HepG2 (cell line): Measurements from ENCODE around the gene TSPYL2. TPM values are rescaled to one million over a fixed set of nuclear protein-coding genes. Genes with fewer than 3 reads are reported as not detected.
A peak's percentile ranks its signal among the peaks of the same experiment; 100 is the strongest.

Source experiments
- ATAC-seq: fragments of 200-7000 bp; cut with Tn5 transposase; 3 replicates; pipeline ENCODE4 v1.9.1; 2020; ENCODE audit warnings: mild to moderate bottlenecking, moderate library complexity
- BruUV-seq: library from RNA; stranded (reverse); fragments of 400-500 nt; replicated peaks from 2 replicates; lab custom pipeline; 2021; lab: Mats Ljungman, UMichigan
- CTCF ChIA-PET: fragments of 300-600 bp; formaldehyde crosslinking; extraction: SDS; loops from one replicate; lab custom pipeline; 2021; ENCODE audit warnings: low total read pairs, inconsistent platforms, low intra/inter-chr PET ratio; lab: Yijun Ruan, JAX
- POLR2A ChIA-PET: fragments of 350-600 bp; sonication (Branson Sonifier 250); formaldehyde crosslinking; loops from one replicate; lab custom pipeline; 2020; ENCODE audit warnings: antibody characterized with exemption, inconsistent platforms; lab: Yijun Ruan, JAX
- DNase-seq: peaks from one replicate; pipeline ENCODE4 v3.0.0-alpha.2; 2015; ENCODE audit warnings: low spot score
- FAIRE-seq: peaks from 3 replicates; lab custom pipeline; 2011; peaks lifted over from hg19 to GRCh38; lab: Jason Lieb, UNC
- H2AFZ ChIP-seq: one replicate; pipeline ENCODE4 v1.6.1; 2011; ENCODE audit warnings: low read length, inconsistent platforms
- H3K27ac ChIP-seq: fragments of 300-600 bp; 3 replicates; pipeline ENCODE4 v1.8.0; 2011; ENCODE audit warnings: mixed run types, mild to moderate bottlenecking, mixed read lengths, low read length, inconsistent platforms; ENCODE audit not compliant: insufficient read depth; ENCODE audit errors: extremely low read length
- H3K27me3 ChIP-seq, 2 experiments: fragments of 200-600 bp in 1 of 2; 2 replicates in 1 of 2; 3 replicates in 1 of 2; pipeline versions ENCODE4 v1.6.0 to v1.8.0; 2011; ENCODE audit warnings: low read length in 2 of 2, mild to moderate bottlenecking in 2 of 2, moderate library complexity in 2 of 2, inconsistent platforms in 1 of 2; ENCODE audit not compliant: insufficient read depth in 2 of 2, control insufficient read depth in 1 of 2
- H3K36me3 ChIP-seq, 2 experiments: fragments of 200-600 bp in 1 of 2; replicated peaks in 1 of 2; 2 replicates in 1 of 2; 3 replicates in 1 of 2; pipeline versions ENCODE4 v1.5.1 to v1.8.0; 2011; ENCODE audit warnings: low read length in 2 of 2, inconsistent platforms in 1 of 2; ENCODE audit not compliant: insufficient read depth in 2 of 2, control insufficient read depth in 1 of 2
- H3K4me1 ChIP-seq: 2 replicates; pipeline ENCODE4 v1.5.1; 2012; ENCODE audit warnings: low read length, inconsistent platforms; ENCODE audit not compliant: insufficient read depth
- H3K4me2 ChIP-seq: 2 replicates; pipeline ENCODE4 v1.6.0; 2011; ENCODE audit warnings: low read depth, low read length, inconsistent platforms
- H3K4me3 ChIP-seq, 3 experiments: fragments of 200-600 bp in 1 of 3; sonication (generic), shearing (Covaris generic) in 1 of 3; replicated peaks in 1 of 3; 2 replicates each; pipeline ENCODE4 v1.5.1; 2011 to 2016; ENCODE audit warnings: low read length in 3 of 3, inconsistent platforms in 2 of 3, low read depth in 2 of 3, mild to moderate bottlenecking in 2 of 3, control low read depth in 1 of 3, mixed read lengths in 1 of 3; ENCODE audit not compliant: insufficient read depth in 1 of 3
- H3K79me2 ChIP-seq: one replicate; pipeline ENCODE4 v1.6.1; 2011; ENCODE audit warnings: low read length, inconsistent platforms; ENCODE audit not compliant: insufficient read depth
- H3K9ac ChIP-seq: 2 replicates; pipeline ENCODE4 v1.6.0; 2011; ENCODE audit warnings: mild to moderate bottlenecking, low read depth, low read length, inconsistent platforms; ENCODE audit not compliant: insufficient read depth
- H3K9me3 ChIP-seq: 2 replicates; pipeline ENCODE4 v1.5.1; 2012; ENCODE audit warnings: mild to moderate bottlenecking, low read length
- H4K20me1 ChIP-seq: 2 replicates; pipeline ENCODE4 v1.6.0; 2011; ENCODE audit warnings: inconsistent platforms, mild to moderate bottlenecking, low read length, moderate library complexity; ENCODE audit not compliant: insufficient read depth
- KDM2A ChIP-seq: sonication (generic); formaldehyde crosslinking; IDR thresholded peaks from 2 replicates; pipeline ENCODE4 v1.4.0; 2020; ENCODE audit warnings: low read depth, missing genetic modification reagents, borderline replicate concordance
- KLF6 ChIP-seq: IDR thresholded peaks from 2 replicates; pipeline ENCODE4 v1.8.0; 2016; ENCODE audit warnings: missing biosample characterization, missing genetic modification reagents
- MIER2 ChIP-seq: IDR thresholded peaks from 2 replicates; pipeline ENCODE4 v1.6.1; 2016; ENCODE audit warnings: missing biosample characterization, missing genetic modification reagents
- POLR2AphosphoS5 ChIP-seq: IDR thresholded peaks from 2 replicates; pipeline ENCODE4 v1.6.1; 2012; ENCODE audit warnings: low read depth, low read length
- REST ChIP-seq, 2 experiments: IDR thresholded peaks; 2 replicates each; pipeline ENCODE4 v1.6.1; 2011 to 2012; ENCODE audit warnings: low read length in 2 of 2, borderline replicate concordance in 1 of 2, low read depth in 1 of 2, mild to moderate bottlenecking in 1 of 2, moderate library complexity in 1 of 2
- SMARCC2 ChIP-seq: fragments of 450-650 bp; IDR thresholded peaks from 2 replicates; pipeline ENCODE4 v1.6.1; 2017; ENCODE audit warnings: antibody characterized with exemption, mild to moderate bottlenecking
- ZMYM3 ChIP-seq: sonication (generic); formaldehyde crosslinking; IDR thresholded peaks from 2 replicates; pipeline ENCODE4 v1.5.1; 2020; ENCODE audit warnings: mild to moderate bottlenecking, missing genetic modification reagents
- ZNF501 ChIP-seq: sonication (generic); formaldehyde crosslinking; IDR thresholded peaks from 2 replicates; pipeline ENCODE4 v1.5.1; 2020; ENCODE audit warnings: mild to moderate bottlenecking, moderate library complexity, missing genetic modification reagents
- ZNF619 ChIP-seq: sonication (generic); formaldehyde crosslinking; IDR thresholded peaks from 2 replicates; pipeline ENCODE4 v1.4.0; 2020; ENCODE audit warnings: mild to moderate bottlenecking, missing genetic modification reagents
- ZNF709 ChIP-seq: sonication (generic); formaldehyde crosslinking; IDR thresholded peaks from 2 replicates; pipeline ENCODE4 v1.5.0; 2020; ENCODE audit warnings: mild to moderate bottlenecking, missing genetic modification reagents
- ZNF720 ChIP-seq: sonication (generic); formaldehyde crosslinking; IDR thresholded peaks from 2 replicates; pipeline ENCODE4 v1.4.0; 2020; ENCODE audit warnings: missing genetic modification reagents
- WGBS: methylation state at CpG from one replicate; pipeline ENCODE4 v1.1.6; 2017; ENCODE audit warnings: low lambda C conversion rate; 5-methylcytosine and 5-hydroxymethylcytosine counted together
- in situ Hi-C: cut with HindIII; loops from 2 replicates; pipeline ENCODE4 v1.10.0; 2017; ENCODE audit warnings: low pct_unique_long_range_greater_than_20kb; ENCODE audit not compliant: extremely low pct_ligation_motif_present
- intact Hi-C: fragments of 100-400 bp; cut with micrococcal nuclease; formaldehyde crosslinking; loops from one replicate; pipeline ENCODE4 v1.10.0; 2022; ENCODE audit not compliant: unreplicated experiment
- polyA plus RNA-seq, 8 experiments: library from polyadenylated mRNA; depleted of rRNA in 3 of 8; stranded (reverse) in 7 of 8; unstranded in 1 of 8; fragments of >200 nt; fragmentation: Illumina TruSeq in 4 of 8; extraction: Trizol in 4 of 8; gene quantifications; 2 replicates each; pipeline versions ENCODE4 v1.2.1 to v1.2.3, GENCODE V29; 2011 to 2016; ENCODE audit warnings: low read depth in 4 of 8, missing spikeins in 1 of 8, mixed read lengths in 1 of 8; ENCODE audit not compliant: insufficient read depth in 1 of 8
- total RNA-seq, 5 experiments: library from RNA; depleted of rRNA; stranded (reverse); fragments of >200 nt; fragmentation: Illumina TruSeq; extraction: Trizol; gene quantifications; 2 replicates each; pipeline ENCODE4 v1.2.3, GENCODE V29; 2016; ENCODE audit warnings: low read depth in 1 of 5

Gene TSPYL2
- total and polyA plus RNA-seq, 2 of the 13 experiments (the other 11 are each of a cell fraction or from before 2014, with no cell fraction given): 10.1 to 15.5 TPM

GRCh38 chrX:53036149-53036548 is 46.0 kb upstream of the TSPYL2 start:
- Histone ChIP-seq H3K36me3 (no peaks in the 10 kb centered on the region), H3K27me3 (no peaks in the 10 kb centered on the region), H3K27ac (no peak overlapping the region), H4K20me1 (no peaks in the 10 kb centered on the region), H3K9me3 (no peaks in the 10 kb centered on the region), H2AFZ (no peak overlapping the region), H3K9ac (no peak overlapping the region), H3K4me2 (no peak overlapping the region), H3K4me3 (no peak overlapping the region), H3K4me1 (no peaks in the 10 kb centered on the region), H3K79me2 (no peaks in the 10 kb centered on the region)
- in situ Hi-C loops: no loop called here
- intact Hi-C loops: no loop called here
- no TSS peak for BruUV-seq
- POLR2A ChIA-PET: no interaction called here
- DNase-seq: no peak
- no peak for FAIRE-seq
- no peak for ATAC-seq
- WGBS: under 1% methylated on average over 5 of the region's 5 CpGs
- TF ChIP-seq KDM2A (CRISPR knock-in tag) (no peak), REST (IDR thresholded peaks at IDR 0.05; ENCODE audit: borderline replicate concordance in 1 of 2, low read depth in 1 of 2, low read length in 2 of 2) (peak; percentile 11 to 86), MIER2 (CRISPR knock-in tag) (peak; percentile 34; the same call in 1 of the 2 replicates)
- CTCF ChIA-PET: no interaction called here

GRCh38 chrX:53039236-53039635 is 42.9 kb upstream of the TSPYL2 start:
- in situ Hi-C loops: no loop called here
- POLR2A ChIA-PET: no interaction called here

More at GRCh38 chrX:53039236-53039635, 42.9 kb upstream of the TSPYL2 start:
- TF ChIP-seq ZNF709 (CRISPR knock-in tag) (no peak), ZNF501 (CRISPR knock-in tag) (no peak), POLR2AphosphoS5 (no peak), ZNF720 (CRISPR knock-in tag) (no peak), KLF6 (CRISPR knock-in tag) (no peak), ZMYM3 (CRISPR knock-in tag) (no peak), SMARCC2 (no peak), ZNF619 (CRISPR knock-in tag) (no peak)
- no peaks in the 10 kb centered on the region for H4K20me1 ChIP-seq
- no peak for DNase-seq
- intact Hi-C loops: no loop called here
- no TSS peak for BruUV-seq
- H3K4me2 ChIP-seq: no peak overlapping the region
- no peak overlapping the region for H2AFZ ChIP-seq
- no peaks in the 10 kb centered on the region for H3K9me3 ChIP-seq
- CTCF ChIA-PET: no interaction called here
- no peaks in the 10 kb centered on the region for H3K79me2 ChIP-seq
- H3K4me1 ChIP-seq: no peaks in the 10 kb centered on the region
- FAIRE-seq: no peak
- H3K9ac ChIP-seq: no peak overlapping the region
- 28% methylated on average over 4 of the region's 4 CpGs for WGBS
- ATAC-seq: no peak
- H3K27ac ChIP-seq: no peak overlapping the region
- H3K27me3 ChIP-seq: no peaks in the 10 kb centered on the region
- no peaks in the 10 kb centered on the region for H3K36me3 ChIP-seq
- no peak overlapping the region for H3K4me3 ChIP-seq
